Stomach (tissue), 4 donors: Measurements from ENCODE around the gene KCNIP4.

Source experiments
- POLR2A ChIP-seq, 4 donors: fragments of 450-650 bp; IDR thresholded peaks; one replicate each; pipeline ENCODE4 v1.6.1; 2016; ENCODE audit warnings: antibody characterized with exemption in 4 of 4, control low read depth in 2 of 4, mild to moderate bottlenecking in 1 of 4, moderate library complexity in 1 of 4
- TF ChIP-seq, protein P1 (sequence below), 7 experiments: fragments of 450-650 bp in 4 of 7; fragments of 200-600 bp in 3 of 7; sonication (generic) in 3 of 7; IDR thresholded peaks; one replicate each; pipeline ENCODE4 v1.5.1; 2016 to 2019; ENCODE audit warnings: antibody characterized with exemption in 7 of 7, control low read depth in 2 of 7, mild to moderate bottlenecking in 1 of 7

DNA sequence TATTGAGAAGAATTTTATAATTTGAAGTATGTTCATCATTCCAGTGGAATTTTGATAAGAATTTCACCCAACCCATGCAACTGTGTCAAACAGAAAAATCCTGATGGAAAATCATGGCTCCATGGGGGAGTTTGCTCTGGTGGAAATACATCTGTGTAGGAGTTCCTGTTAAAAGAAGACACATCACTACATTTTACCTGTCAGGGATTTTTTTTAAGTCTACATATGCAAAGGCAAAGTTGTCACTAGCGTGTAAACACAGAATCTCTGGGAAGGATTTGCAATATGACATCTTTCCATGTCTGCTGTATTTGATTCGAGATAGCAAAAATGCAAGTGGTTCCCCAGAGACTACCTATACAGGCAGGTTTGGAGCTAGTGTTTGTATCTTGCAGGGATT is 581.0 kb downstream of the KCNIP4 start:
- TF ChIP-seq POLR2A (IDR thresholded peaks at IDR 0.05) = no peak
- TF ChIP-seq, protein P1, sequence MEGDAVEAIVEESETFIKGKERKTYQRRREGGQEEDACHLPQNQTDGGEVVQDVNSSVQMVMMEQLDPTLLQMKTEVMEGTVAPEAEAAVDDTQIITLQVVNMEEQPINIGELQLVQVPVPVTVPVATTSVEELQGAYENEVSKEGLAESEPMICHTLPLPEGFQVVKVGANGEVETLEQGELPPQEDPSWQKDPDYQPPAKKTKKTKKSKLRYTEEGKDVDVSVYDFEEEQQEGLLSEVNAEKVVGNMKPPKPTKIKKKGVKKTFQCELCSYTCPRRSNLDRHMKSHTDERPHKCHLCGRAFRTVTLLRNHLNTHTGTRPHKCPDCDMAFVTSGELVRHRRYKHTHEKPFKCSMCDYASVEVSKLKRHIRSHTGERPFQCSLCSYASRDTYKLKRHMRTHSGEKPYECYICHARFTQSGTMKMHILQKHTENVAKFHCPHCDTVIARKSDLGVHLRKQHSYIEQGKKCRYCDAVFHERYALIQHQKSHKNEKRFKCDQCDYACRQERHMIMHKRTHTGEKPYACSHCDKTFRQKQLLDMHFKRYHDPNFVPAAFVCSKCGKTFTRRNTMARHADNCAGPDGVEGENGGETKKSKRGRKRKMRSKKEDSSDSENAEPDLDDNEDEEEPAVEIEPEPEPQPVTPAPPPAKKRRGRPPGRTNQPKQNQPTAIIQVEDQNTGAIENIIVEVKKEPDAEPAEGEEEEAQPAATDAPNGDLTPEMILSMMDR (IDR thresholded peaks at IDR 0.05) = no peak
